GM18867 (cell line): ENCODE results near the gene CHMP2B.
A peak's percentile ranks its signal among the peaks of the same experiment; 100 is the strongest.

ENCODE experiments used
- ATAC-seq: cut with Tn5 transposase; IDR thresholded peaks from one replicate; pipeline ENCODE4 v1.9.1; 2021; ENCODE audit warnings: mild to moderate bottlenecking, moderate library complexity; ENCODE audit not compliant: unreplicated experiment

Gene CHMP2B, protein sequence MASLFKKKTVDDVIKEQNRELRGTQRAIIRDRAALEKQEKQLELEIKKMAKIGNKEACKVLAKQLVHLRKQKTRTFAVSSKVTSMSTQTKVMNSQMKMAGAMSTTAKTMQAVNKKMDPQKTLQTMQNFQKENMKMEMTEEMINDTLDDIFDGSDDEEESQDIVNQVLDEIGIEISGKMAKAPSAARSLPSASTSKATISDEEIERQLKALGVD

DNA sequence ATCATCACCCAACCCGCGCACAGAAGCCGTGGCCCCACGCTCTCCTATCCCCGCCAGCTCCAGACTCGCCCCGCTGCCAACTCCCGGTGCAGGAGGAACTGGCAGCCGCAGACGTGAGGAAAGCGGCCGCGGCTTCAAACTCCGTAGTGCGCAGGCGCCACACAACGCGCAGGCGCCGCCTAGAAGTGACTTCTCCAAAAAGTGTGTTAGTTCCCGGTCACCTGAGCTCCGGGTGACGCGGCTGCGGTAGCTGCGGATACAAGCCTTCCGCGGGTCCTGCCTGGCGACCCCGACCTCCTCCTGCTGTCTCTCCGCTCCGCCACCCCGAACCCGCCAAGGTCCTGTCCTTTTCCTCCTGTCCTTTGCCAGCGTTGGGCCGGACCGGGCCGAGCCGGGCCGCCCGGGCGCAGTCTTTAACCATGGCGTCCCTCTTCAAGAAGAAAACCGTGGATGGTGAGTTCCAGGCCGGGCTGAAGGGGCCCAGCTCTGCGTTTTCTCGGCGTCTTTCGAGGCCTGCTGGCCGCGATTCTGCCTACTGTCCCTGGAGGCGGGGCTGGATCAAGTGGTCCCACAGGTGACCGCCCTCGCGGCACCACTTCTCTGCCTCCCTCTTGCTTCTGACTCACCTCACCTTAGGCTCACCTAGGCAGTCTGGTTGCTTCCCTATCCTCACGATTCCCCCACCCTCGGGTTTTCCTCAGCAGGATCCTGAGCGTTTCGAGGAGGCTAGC is at the start of gene CHMP2B:
TSS of gene CHMP2B (plus strand) at position 206 of the 731 bp plus-strand sequence. CDS start at position 420, 214 bp downstream.
- ATAC-seq: peak; percentile 96

- ATAC-seq: no peak
Measured at GRCh38 chr3:87179642-87180041, 47.5 kb upstream of the CHMP2B start.

DNA sequence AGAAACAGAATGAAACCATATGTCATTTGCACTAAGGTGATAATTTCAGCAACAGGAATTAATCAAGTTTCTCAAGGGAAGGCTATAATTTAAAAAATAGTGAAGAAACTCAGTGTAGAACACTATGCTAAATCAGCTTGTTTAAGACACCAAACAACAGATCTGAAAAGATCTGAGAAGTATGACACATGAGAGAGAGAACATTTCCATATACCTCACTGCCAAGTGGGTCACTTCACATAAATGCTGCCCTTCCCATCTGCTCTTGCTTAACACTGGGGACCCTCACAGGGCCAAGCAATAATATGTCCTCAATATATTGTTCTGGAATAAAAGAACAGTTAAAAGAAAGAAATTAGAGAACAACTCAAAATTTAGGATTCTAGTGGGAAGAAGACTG is 45.6 kb upstream of the CHMP2B start:
- no peak for ATAC-seq

DNA sequence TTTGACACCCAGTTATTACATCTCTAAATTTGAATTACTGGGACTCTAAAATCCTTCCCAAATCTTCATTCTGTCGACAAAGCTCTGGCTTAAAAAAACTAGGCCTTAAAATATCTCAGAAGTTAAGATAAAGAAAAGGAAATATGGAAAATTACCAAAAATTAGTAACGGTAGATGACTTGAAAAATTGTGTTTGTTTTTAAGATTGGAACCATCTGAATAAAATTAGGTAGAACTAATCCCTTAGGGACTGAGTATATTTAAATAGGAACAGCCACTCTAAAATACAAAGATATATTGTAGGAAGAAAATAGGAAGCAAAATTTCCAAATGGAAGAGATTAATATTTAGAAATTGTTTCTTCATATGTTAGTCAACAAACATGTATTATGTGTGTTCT is 45.1 kb upstream of the CHMP2B start:
- ATAC-seq: no peak

GRCh38 chr3:87186608-87187159 is 40.4 kb upstream of the CHMP2B start:
- ATAC-seq: no peak

- ATAC-seq: no peak
Measured at GRCh38 chr3:87191175-87191574, 35.9 kb upstream of the CHMP2B start.

DNA sequence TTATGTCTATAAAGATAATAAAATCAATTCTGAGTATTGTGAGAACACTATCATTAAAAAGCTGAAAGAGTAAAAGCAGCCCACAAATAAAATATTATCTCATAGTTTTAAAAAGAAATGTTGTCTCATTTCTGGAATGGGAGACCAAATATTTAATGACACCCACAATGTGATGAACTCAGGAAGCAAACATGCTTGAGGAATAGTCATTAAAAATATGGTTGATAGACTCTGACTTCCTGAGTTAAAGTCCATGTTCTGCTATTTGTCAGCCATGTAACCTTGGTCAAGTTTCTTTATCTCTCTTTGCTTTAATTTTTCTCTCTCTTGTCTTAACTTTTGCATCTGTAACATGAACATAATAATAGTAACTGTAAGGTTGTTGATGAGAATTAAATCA is 35.5 kb upstream of the CHMP2B start:
- ATAC-seq: no peak

DNA sequence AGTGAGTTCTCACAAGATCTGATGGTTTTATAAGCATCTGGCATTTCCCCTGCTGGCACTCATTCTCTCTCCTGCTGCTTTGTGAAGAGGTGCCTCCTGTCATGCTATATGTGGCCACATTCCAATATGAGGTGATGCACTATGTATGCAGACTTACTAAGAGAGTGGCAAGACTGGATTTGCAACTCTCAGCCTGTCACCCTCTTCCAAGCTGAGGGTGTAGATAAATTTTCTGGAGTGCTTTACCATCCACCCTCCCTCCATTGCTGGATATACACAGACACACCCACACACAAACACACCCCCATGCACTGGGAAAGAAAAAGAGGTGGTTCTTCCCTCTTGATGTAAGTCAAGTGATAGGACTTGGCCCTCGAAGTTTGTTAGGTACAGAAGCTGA is 30.2 kb upstream of the CHMP2B start:
- ATAC-seq: no peak

- no peak for ATAC-seq
Measured at GRCh38 chr3:87197531-87197930, 29.6 kb upstream of the CHMP2B start.

DNA sequence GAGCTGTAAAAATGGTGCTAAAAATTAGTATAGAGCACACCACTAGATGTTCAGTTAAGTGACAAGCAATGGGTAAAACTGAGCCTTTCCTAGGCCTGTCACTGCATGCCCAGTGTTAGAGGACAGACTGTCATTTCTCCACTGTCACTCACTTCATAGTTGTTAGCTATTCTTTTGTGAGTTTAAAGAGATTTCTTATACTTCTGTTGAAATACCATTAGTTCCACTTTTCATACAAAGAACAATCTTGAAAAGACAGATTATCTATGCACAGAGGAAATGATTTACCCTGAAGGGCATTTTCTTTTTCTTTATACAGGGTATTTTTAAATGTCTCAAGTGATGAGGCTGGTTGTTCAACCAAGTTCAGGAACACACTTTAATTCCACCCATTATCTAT is 28.3 kb upstream of the CHMP2B start:
- ATAC-seq: no peak

DNA sequence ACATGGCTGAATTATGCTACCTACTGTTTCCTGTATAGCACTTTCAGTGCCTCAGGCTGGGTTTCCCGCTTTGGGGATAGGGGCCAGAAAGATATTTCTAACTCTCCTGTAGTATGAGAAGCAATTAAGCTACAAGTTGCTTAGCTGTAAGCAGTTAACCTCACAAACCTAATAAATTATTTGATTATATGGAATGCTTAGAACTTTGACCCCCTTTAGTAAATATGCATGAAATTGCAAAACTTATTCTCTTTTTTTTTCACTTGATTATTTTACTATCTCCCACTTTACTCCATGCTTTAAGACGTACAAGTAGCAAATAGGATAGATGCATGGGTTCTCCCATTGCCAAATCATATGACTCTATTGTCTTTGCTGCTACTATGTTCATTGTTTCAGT is 27.5 kb upstream of the CHMP2B start:
- no peak for ATAC-seq

- ATAC-seq: no peak
Measured at GRCh38 chr3:87200060-87200647, 27.0 kb upstream of the CHMP2B start.

DNA sequence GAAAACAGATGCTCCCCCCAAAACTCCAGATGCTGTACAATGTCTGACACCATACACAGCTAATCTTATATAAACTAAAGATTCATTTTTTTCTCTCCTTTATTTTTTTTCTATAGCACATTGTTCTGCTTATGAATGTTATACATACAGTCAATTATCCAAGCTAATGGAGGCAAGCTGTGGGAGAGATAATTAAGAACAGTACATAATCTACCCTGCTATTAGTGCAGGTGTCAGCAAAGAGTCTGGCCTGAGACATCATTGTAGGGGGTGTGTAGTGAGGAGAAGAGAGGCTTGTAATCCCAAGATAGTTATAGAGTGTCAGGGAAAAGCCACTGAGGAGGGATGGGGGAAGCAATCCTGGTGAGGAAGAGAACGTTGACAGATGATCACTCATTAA is 25.4 kb upstream of the CHMP2B start:
- no peak for ATAC-seq

GRCh38 chr3:87203809-87204208 is 23.3 kb upstream of the CHMP2B start:
- no peak for ATAC-seq

DNA sequence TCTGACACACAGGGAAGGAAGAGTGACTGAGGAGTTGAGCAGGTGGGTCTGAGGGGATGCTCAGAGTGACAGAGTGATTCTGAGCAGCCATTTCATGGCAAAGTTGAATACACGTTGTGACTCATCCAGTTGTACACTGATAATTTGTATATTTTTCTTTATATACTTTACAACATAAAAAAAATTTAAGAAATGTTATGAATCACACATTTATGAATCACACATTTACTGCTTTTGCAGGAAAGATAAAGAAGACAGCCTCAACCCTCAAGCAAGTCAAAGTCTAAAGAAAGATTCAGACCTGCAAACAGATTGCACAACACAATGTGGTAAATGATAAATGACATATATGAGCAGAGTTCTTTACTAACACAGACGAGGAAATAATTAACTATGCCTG is 21.0 kb upstream of the CHMP2B start:
- ATAC-seq: no peak

- ATAC-seq: no peak
Measured at GRCh38 chr3:87206635-87207034, 20.5 kb upstream of the CHMP2B start.

- no peak for ATAC-seq
Measured at GRCh38 chr3:87207460-87207859, 19.6 kb upstream of the CHMP2B start.

DNA sequence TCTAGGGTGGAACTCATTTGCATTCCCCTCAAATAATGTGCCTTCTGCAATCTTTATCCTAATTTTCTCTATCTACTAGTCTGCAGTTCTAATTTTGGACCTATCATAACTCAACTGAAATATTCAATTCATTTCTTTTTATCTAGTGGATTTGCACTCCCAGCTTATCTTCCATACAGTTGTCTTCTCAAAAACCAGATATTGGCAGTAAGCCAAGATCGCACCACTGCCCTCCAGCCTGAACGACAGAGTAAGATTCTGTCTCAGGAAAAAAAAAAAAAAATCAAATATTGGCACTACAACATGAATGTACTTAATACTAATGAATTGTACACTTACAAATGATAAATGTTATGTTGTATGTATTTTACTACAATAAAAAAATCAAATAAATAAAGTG is 18.0 kb upstream of the CHMP2B start:
- ATAC-seq: no peak

DNA sequence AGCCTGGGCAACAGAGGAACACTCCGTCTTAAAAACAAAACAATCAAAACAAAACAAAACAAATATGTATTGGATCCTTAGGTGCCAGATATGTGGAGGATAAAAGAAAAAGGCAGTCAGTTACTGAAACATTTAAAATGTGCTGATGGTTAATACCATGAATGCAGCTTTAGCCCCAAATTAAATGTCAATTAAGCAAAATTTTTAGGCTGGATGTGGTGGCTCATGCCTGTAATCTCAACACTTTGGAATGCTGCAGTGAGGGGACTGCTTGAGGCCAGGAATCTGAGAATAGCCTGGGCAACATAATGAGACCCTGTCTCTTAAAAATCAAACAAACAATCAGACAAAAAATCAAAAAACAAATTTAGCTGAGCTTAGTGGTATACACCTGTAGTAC is 8.5 kb upstream of the CHMP2B start:
- ATAC-seq: no peak

- ATAC-seq: no peak
Measured at GRCh38 chr3:87219611-87220010, 7.5 kb upstream of the CHMP2B start.

GRCh38 chr3:87225659-87226058 is 1.4 kb upstream of the CHMP2B start:
- ATAC-seq: no peak

GRCh38 chr3:87227835-87228144 is 681 bp downstream of the CHMP2B start:
- no peak for ATAC-seq
